ENCODE measurements around the gene DPM2. TPM values are rescaled to one million over a fixed set of nuclear protein-coding genes. Genes with fewer than 3 reads are reported as not detected.

Gene DPM2
- 14.0 TPM for total RNA-seq
- long read RNA-seq, transcript DPM2-201 (4 exons, 1,542 nt), result major isoform, 12 of 31 reads
- long read RNA-seq, transcript DPM2-205 (3 exons, 1,662 nt), result minor isoform, 11 of 31 reads
- long read RNA-seq, partial matches to known transcripts, result 6 of 31 reads
- long read RNA-seq, other reads (novel, unspliced or antisense), result 1 of 31 reads

DNA sequence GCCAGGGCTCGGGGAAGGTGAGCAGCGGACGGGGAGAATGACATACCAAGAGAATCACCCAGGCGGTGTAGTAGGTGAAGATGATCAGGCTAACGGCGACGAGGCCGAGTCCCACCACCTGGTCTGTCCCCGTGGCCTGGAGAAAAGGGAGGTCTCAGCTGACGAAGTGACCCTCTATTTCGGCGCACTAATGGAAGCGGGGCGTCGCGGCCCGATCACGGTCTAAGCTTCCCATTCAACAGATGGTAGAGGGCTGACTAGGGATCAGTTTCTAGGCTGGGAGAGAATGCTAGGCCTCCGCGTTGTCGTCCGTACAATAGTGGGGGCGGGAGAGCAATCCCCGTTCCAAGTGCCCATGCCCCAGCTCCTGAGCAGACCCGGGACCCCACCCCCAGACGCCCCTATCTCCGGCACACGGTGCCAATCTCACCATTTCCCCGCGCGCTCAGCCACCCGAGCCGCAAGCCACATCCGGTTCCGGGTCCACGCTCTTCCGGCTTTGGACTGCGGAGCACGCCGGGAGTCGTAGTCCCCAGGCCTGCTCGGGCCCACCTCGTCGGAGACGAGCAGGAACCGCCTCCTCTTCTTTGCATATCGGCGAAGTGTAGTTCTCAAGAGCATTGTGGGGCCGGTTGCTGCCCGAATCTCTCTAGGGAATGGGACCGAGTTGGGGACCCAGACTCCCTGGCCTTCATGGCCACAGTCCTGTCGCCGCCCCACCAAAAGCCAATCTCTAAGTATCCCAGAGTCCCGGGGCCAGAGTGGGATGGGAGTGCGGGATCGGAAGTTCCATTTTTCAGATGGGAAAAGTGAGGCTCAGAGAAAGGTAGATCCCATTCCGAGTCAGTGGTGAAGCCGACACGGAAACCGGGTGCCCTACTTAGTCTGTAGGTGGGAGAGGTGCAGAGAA lies at the start of gene DPM2:
Gene DPM2, minus strand, starts transcription at position 467 of the 910 bp plus-strand sequence. Its CDS starts 34 bp downstream, at position 433.
- intact Hi-C loops (cut with micrococcal nuclease), result no loop called here
- TF ChIP-seq, protein P1, sequence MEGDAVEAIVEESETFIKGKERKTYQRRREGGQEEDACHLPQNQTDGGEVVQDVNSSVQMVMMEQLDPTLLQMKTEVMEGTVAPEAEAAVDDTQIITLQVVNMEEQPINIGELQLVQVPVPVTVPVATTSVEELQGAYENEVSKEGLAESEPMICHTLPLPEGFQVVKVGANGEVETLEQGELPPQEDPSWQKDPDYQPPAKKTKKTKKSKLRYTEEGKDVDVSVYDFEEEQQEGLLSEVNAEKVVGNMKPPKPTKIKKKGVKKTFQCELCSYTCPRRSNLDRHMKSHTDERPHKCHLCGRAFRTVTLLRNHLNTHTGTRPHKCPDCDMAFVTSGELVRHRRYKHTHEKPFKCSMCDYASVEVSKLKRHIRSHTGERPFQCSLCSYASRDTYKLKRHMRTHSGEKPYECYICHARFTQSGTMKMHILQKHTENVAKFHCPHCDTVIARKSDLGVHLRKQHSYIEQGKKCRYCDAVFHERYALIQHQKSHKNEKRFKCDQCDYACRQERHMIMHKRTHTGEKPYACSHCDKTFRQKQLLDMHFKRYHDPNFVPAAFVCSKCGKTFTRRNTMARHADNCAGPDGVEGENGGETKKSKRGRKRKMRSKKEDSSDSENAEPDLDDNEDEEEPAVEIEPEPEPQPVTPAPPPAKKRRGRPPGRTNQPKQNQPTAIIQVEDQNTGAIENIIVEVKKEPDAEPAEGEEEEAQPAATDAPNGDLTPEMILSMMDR (IDR thresholded peaks at IDR 0.05; ENCODE audit: borderline replicate concordance), result no peak
- Histone ChIP-seq H3K4me3 (peak within 1 kb of the TSS; percentile 78), H3K4me1 (peaks cover 40% of the 10 kb centered on the region), H3K9me3 (replicated peaks) (no peaks in the 10 kb centered on the region), H3K27ac (replicated peaks) (peak within 1 kb of the TSS; percentile 79), H3K27me3 (ENCODE audit: low read depth) (no peaks in the 10 kb centered on the region), H3K36me3 (peaks cover 13% of the 10 kb centered on the region)
- peak; percentile 80 for DNase-seq

DNA sequence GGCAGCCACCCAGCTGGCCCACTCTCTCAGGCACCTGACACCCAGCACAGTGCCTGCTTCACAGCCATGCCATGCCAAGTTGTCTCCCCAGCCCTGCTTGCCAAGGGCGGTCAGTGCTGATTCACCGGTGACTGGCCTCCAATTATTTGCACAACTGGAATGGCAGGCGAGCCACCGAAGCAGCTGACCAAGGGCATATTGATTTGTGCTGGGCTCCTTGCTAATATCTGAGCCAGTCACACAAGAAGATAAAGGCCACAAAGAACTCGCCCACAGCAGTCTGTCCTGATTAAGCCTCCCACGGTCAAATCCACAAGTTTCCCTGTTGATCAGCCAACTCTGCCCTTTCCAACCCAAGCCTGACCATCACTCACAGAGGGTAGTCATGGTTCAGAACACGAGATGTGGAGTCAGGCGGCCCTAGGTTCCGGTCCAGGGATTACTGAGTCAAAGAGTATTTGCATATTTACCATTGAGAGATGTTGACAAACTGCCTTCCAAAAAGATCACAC lies 49.5 kb upstream of the DPM2 start:
- H3K4me3 ChIP-seq, result no peak overlapping the region
- H3K27ac ChIP-seq (replicated peaks), result peak overlapping the region; percentile 72
- H3K9me3 ChIP-seq (replicated peaks), result no peaks in the 10 kb centered on the region
- TF ChIP-seq, protein P1 (IDR thresholded peaks at IDR 0.05; ENCODE audit: borderline replicate concordance), result no peak
- peak; percentile 66 for DNase-seq
- peaks cover 43% of the 10 kb centered on the region for H3K4me1 ChIP-seq
- no peaks in the 10 kb centered on the region for H3K36me3 ChIP-seq
- intact Hi-C loops (cut with micrococcal nuclease), result no loop called here
- H3K27me3 ChIP-seq (ENCODE audit: low read depth), result no peaks in the 10 kb centered on the region

DNA sequence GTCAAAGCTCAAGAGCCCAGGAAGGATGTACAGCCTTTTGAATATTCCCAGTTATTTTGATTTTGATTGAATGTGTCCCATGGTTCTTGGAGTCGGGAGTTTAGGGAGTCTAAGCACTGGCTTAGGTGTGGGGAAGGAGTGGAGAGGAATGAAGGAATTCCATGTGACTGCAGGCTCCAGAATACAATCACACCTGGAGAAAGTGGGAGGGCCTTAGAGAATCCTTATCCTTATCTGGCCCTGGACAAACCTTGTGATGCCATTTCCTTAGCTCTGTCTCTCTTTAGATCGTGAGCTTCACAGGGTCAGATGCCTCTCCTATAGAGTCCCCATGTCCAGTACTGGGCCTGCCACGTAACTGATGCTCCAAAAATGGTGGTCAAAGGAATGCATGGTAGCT lies 47.4 kb upstream of the DPM2 start:
- DNase-seq, result no peak
- Histone ChIP-seq H3K27me3 (ENCODE audit: low read depth) (no peaks in the 10 kb centered on the region), H3K27ac (replicated peaks) (no peak overlapping the region), H3K36me3 (no peaks in the 10 kb centered on the region), H3K4me3 (no peak overlapping the region), H3K9me3 (replicated peaks) (no peaks in the 10 kb centered on the region), H3K4me1 (peaks cover 49% of the 10 kb centered on the region)
- intact Hi-C loops (cut with micrococcal nuclease), result no loop called here
- TF ChIP-seq, protein P1 (IDR thresholded peaks at IDR 0.05; ENCODE audit: borderline replicate concordance), result no peak

GRCh38 chr9:127983847-127984289 lies 46.2 kb upstream of the DPM2 start:
- Histone ChIP-seq H3K36me3 (no peaks in the 10 kb centered on the region), H3K27me3 (ENCODE audit: low read depth) (no peaks in the 10 kb centered on the region), H3K4me1 (peaks cover 58% of the 10 kb centered on the region), H3K27ac (replicated peaks) (peak overlapping the region; percentile 95), H3K9me3 (replicated peaks) (no peaks in the 10 kb centered on the region), H3K4me3 (no peak overlapping the region)
- TF ChIP-seq, protein P1 (IDR thresholded peaks at IDR 0.05; ENCODE audit: borderline replicate concordance), result no peak
- DNase-seq, result no peak
- intact Hi-C loops (cut with micrococcal nuclease), result no loop called here

DNA sequence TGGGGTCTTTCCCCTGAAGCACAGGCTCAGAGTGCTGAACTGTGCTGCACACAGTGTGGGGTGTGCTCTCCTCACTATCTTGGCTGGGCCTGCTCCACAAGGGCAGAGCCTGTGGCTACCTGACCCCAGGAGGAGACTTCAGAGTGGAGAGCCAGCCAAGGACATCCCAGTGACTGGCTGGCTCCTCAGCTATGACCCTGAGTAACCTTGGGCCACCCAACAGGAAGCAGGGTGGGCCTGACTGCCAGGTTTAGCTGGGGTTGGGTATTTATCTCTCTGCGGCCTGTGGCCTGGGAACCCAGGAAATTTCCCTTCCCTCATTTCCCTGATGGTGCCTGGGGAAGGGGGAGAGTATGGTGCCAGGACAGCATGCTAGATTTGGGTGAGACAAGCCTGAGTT lies 45.3 kb upstream of the DPM2 start:
- Histone ChIP-seq H3K4me1 (peaks cover 63% of the 10 kb centered on the region), H3K27ac (replicated peaks) (peak overlapping the region; percentile 95), H3K27me3 (ENCODE audit: low read depth) (no peaks in the 10 kb centered on the region), H3K9me3 (replicated peaks) (no peaks in the 10 kb centered on the region), H3K4me3 (no peak overlapping the region), H3K36me3 (no peaks in the 10 kb centered on the region)
- no peak for DNase-seq
- TF ChIP-seq, protein P1 (IDR thresholded peaks at IDR 0.05; ENCODE audit: borderline replicate concordance), result no peak
- intact Hi-C loops (cut with micrococcal nuclease), result no loop called here
